Measurements from ENCODE around the gene RANGAP1.

Gene RANGAP1

DNA sequence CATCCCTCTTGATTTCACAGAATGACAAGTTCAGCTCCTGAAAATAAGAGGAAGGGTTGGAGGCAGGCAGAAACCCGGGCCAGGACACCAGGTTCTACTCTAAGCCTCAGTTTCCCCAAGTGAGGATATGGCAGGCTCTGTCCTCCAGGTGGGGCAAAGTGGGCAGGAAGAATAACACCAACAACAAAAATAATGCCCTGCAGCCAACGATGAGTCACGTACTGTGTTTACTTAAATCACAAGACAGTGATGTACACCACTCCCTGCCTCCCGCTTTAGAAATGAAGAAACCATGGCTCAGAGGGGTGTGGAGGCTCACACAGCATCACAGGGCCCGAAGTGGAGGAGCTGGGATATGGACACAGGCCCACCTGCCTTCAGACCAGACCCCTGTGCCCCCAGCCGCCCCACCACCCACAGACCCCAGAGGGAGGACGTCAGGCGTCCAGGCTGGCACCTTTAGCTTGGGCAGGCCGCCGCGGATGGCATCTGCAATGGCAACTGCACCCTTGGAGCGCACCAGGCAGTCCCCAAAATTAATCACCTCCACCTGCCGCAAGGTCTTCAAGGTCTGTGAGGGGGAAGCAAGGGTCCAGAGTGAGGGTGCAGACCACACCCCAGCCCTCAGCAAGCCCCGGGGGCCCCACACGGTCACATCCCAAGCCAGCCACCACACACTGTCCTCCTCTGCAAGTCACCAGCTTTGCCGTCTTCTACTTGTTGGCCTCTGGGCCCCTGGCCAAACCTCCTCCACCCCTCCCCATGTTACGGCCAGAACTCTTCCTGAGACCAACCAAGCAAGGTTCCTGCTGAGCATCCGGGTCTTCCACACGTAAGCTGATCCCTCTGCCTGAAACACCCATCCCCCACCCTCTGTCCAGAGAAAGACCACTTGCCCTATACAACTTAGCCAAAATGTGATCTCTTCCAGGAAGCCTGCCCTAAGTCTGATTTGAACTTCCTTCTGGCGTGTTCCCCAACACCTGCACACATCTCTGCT is 29.4 kb downstream of the RANGAP1 start:
- no peak for DNase-seq

GRCh38 chr22:41254230-41254629 is 31.8 kb downstream of the RANGAP1 start:
- no peak for DNase-seq

DNA sequence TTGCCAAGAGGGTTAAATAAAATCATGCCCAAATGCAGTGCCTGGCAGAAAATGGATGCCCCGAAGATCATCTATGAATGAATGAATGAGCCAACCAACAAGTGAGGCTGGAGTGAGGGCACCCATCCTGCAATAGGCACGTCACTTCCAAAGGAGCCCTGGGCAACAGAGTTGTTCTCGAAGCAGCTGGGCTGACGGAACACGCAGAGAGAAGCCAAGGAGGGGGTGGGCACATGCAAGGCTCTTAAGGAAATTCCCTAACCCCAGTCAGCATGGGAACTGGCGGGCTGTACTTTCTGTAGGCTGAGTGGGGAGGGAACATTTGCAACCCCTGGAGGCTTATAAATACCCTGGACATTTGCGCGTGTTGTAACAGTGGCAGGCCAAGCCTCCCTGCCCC is 33.6 kb downstream of the RANGAP1 start:
- DNase-seq = no peak

GRCh38 chr22:41250127-41250526 is 35.9 kb downstream of the RANGAP1 start:
- DNase-seq = no peak

GRCh38 chr22:41249442-41249841 is 36.5 kb downstream of the RANGAP1 start:
- no peak for DNase-seq

GRCh38 chr22:41248758-41249157 is 37.2 kb downstream of the RANGAP1 start:
- DNase-seq = no peak

- no peak for DNase-seq
Observed at GRCh38 chr22:41248314-41248713, 37.7 kb downstream of the RANGAP1 start.

DNA sequence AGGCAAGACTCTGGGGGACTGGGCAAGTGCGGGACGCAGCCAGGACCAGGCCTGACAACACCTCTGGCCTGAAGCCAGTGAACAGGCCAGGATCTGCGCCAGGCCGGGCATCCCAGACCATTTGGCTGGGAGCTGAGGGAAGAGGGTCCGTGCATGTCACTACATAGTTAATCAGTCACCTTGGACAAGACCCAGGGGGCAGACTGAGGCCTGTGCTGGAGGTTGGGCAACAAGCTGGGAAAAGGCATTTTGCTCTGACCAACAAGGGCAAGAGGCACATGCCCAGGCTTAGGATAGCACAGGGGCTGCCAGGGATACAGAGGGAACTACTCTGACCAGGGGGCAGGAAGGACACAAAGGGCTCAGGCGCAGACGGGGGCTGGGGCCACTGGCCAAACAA is 38.3 kb downstream of the RANGAP1 start:
- DNase-seq = no peak

DNA sequence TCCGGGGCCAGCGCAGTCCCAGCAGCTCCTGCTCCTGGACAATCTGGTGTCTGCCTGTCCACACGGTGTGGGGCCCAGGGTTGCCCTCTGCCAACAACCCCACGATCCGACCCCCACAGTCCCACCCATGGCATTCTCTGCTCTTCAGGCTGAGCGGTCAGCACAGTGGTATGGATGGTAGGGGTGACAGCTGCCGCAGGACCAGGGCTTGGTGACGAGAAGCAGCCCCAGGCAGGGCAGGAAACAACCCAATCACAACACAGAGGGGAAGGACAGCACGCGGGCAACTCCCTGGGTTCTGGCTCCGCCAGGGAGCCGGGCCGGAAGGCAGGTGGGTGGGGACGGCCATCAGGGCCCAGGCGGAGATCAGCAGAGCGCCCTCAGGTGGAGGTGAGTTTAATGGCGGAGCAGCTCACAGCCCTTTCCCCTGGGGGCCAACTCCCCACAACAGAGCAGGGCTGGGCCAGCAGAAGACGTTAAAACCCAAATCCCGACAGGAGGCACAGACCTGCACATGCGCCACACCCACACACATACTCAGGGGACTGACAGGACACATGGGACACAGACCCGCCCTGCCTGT is 40.0 kb downstream of the RANGAP1 start:
- DNase-seq = no peak

GRCh38 chr22:41243361-41243760 is 42.6 kb downstream of the RANGAP1 start:
- no peak for DNase-seq

- no peak for DNase-seq
Observed at GRCh38 chr22:41242396-41243117, 43.4 kb downstream of the RANGAP1 start.

DNA sequence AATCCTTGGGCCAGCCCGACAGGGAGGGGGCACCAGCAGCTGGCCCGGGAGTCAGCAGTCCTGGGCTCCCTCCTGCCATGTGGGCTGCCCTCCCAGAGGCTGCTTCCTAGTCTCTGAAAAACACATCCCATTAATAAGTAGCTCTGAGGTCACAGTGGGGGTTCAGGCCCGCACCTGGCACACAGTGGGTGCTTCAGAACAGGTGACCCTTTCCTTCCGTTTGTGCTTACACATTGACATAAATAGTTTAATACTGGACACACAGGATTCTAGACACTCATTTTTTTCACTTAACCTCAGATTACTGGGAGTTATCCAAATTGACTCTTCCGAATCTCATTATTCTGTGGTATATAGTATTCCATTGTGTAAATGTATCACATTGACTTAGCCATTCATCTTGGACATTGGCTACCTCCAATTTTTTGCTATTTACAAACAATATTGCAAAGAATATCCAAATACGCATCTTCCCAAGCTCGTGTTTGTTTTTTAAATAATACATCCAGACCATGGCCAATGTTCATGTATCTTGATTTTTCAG is 44.8 kb downstream of the RANGAP1 start:
- DNase-seq = no peak

DNA sequence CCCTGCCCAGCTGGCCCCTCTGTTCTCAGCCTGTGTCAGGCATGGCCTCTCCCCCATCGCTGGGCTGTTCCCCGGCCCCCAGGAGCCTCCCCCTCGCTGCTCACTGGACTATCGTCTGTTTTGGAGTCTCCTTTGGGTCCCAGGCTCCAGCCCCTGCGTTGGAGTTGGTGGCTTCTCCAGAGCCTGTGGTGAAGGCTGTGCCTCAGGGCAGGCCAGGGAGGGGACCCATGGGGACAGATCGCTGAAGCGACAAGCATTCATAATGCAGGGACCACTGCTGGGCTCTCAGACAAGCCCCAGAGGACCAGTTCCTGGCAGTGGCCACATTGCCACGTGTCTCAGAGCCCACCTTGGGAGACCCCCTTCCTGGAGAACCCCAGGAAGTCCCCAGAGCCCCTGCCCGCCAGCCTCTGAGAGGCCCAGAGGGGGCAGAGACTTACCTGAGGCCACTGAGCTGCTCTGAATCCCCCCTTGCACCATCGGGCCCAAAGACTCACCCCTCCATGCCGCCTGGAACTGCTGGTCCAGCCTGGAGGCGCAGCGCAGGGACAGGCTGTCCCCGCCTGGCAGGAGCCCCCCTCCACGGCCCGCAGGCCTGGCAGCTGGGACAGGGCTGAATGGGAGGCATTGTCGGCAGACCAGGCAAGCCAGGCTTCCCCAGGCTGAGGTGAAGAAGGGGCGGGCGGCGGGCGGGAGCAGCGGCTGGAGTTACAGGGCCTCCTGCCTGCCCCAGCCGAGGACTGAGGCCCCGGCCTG is 45.4 kb downstream of the RANGAP1 start, which contains the start of gene CHADL:
TSS of gene CHADL (minus strand) at position 555 of the 756 bp plus-strand sequence. CDS start at position 505, 50 bp downstream.
- DNase-seq = no peak

DNA sequence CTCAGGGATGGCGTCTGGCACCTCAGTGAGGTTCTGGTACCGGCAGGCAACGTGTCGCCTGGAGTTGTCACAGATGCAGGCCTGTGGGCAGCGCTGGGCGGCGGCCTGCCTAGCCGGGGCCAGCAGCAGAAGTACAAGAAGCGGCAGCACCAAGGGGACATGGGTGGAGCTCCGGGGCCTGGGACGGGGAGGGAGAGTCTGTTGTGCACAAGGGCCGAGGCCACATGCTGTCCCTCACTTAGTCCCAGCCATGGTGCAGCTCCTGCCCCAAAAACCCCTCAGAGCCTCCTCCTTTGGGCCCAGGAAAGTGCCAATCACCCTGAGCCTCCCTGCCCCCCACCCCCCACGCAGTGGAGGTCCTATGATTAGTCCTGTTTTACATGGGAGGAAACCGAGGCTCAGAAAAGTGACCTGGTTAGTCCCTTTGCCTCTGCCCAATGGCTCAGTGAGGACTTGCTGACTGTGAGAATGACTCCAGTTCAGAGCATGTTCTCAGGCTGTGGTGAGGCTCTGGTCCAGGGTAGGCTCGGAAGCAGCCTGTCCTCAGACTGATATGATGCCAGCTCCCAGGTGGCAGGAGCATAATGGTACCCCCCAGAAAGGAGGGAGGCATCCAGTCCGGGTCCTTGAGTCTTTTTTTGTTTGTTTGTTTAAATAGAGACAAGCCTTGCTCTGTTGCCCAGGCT is 46.4 kb downstream of the RANGAP1 start:
- DNase-seq = no peak

GRCh38 chr22:41238570-41239442 is 47.2 kb downstream of the RANGAP1 start:
- DNase-seq = no peak

DNA sequence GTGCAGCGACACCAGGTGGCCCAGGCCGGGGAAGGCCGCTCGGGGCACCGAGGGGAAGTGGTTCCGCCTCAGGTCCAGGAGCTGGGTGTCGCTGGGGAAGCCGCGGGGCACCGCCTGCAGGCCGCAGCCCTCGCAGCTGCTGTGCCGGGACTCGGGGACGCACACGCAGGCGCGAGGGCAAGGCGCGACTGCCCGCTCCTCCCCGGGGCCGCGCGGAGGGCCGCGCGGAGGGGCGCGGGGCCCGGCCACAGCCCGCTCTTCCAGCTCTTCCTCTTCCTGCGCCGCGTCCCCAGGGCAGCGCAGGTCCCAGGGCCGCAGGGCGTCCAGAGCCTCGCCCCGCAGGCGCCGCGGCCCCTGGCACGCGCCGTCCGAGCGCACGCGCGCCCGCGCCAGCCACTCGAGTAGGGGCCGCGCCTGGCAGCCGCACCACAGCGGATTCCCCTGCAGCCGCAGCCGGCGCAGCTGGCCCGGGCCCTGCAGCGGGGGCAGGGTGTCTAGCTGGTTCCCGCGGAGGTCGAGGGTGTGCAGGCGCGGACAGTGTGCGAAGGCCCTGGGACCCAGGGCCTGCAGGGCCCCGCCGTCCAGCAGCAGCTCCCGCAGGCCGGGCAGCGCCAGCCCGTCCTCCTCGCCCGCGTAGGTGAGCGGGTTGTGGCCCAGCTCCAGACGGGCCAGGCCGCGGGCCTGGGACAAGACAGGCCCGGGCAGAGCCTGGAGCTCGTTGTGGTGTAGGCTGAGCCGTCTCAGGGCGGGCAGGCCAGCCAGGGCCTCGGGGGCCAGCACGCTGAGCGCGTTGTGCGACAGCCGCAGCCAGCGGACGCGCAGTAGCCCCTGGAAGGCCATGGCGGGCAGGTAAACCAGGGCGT is 48.0 kb downstream of the RANGAP1 start:
- DNase-seq = peak; percentile 64 to 87 (median 67)

DNA sequence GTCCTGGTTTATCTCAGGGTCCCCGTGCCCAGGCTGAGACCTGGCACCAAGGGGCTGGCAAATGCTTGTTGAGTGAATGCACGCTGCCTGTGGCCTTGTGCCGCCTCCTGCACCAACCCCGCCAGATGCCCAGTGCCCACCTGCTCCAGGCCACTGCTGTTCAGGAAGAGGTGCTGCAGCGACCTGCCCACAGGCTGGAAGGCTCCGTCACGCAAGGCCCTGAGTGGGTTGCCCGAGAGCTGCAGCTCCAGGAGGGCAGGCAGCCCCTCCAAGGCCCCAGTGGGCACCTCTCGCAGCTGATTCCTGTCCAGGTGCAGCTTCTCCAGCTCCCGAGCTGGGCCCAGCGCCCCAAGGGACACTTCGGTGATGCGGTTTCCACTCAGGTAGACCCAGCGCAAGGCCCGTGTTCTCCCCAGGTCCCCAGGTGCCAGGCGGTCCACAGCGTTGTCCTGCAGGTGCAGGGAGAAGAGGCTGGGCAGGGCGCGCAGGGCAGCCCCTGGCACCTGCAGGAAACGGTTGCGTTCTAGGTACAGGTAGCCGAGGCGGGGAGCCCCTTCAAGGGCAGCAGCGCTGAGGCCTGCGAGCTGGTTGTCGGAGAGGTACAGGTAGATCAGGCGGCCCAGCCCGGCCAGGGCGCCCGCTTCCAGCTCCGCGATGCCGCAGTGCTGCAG is 48.8 kb downstream of the RANGAP1 start:
- DNase-seq = peak in 1 of 5 experiments; percentile 12

- DNase-seq = no peak
Observed at GRCh38 chr22:41234815-41235695, 50.9 kb downstream of the RANGAP1 start.

Data from T-helper 2 cell (primary cell).